H9 (cell line): ENCODE results near the gene HNRNPA3. TPM values are rescaled to one million over a fixed set of nuclear protein-coding genes. Genes with fewer than 3 reads are reported as not detected.

Source experiments
- DNase-seq: peaks from one replicate; pipeline ENCODE4 v3.0.0-alpha.2; 2017
- H2AFZ ChIP-seq: one replicate; pipeline ENCODE4 v1.6.1; 2013; ENCODE audit warnings: mild to moderate bottlenecking, low read length, control low read depth, moderate library complexity
- H2AK5ac ChIP-seq: 2 replicates; pipeline ENCODE4 v1.6.1; 2013; ENCODE audit warnings: low read length, control low read depth, mixed read lengths; ENCODE audit not compliant: insufficient read length
- H2BK120ac ChIP-seq: one replicate; pipeline ENCODE4 v1.6.1; 2013; ENCODE audit warnings: low read depth, mild to moderate bottlenecking, low read length, control low read depth, inconsistent platforms; ENCODE audit not compliant: poor library complexity, severe bottlenecking
- H2BK12ac ChIP-seq: 2 replicates; pipeline ENCODE4 v1.6.1; 2013; ENCODE audit warnings: low read length, control low read depth, mixed read lengths, low read depth; ENCODE audit not compliant: insufficient read length
- H2BK15ac ChIP-seq: 2 replicates; pipeline ENCODE4 v1.6.1; 2013; ENCODE audit warnings: low read depth, low read length, control low read depth
- H2BK20ac ChIP-seq: one replicate; pipeline ENCODE4 v1.6.1; 2013; ENCODE audit warnings: low read depth, mild to moderate bottlenecking, low read length, control low read depth, inconsistent platforms; ENCODE audit not compliant: poor library complexity, severe bottlenecking
- H2BK5ac ChIP-seq: 2 replicates; pipeline ENCODE4 v1.6.1; 2013; ENCODE audit warnings: low read length, control low read depth, mixed read lengths; ENCODE audit not compliant: insufficient read length
- H3K14ac ChIP-seq: 2 replicates; pipeline ENCODE4 v1.6.1; 2013; ENCODE audit warnings: low read length, control low read depth; ENCODE audit not compliant: insufficient read depth
- H3K18ac ChIP-seq: 2 replicates; pipeline ENCODE4 v1.6.1; 2013; ENCODE audit warnings: low read depth, mild to moderate bottlenecking, mixed read lengths, low read length, control low read depth; ENCODE audit not compliant: insufficient read length
- H3K23ac ChIP-seq: 2 replicates; pipeline ENCODE4 v1.6.1; 2013; ENCODE audit warnings: low read length, control low read depth, mixed read lengths, low read depth; ENCODE audit not compliant: insufficient read length
- H3K23me2 ChIP-seq: 2 replicates; pipeline ENCODE4 v1.6.1; 2013; ENCODE audit warnings: low read depth, mild to moderate bottlenecking, mixed read lengths, low read length, control low read depth; ENCODE audit not compliant: insufficient read length, poor library complexity, severe bottlenecking
- H3K27ac ChIP-seq: 2 replicates; pipeline ENCODE4 v1.5.1; 2013; ENCODE audit warnings: low read length, control low read depth, mixed read lengths, low read depth; ENCODE audit not compliant: insufficient read length
- H3K27me3 ChIP-seq: 2 replicates; pipeline ENCODE4 v1.6.1; 2013; ENCODE audit warnings: low read length, control low read depth, inconsistent platforms; ENCODE audit not compliant: insufficient read depth
- H3K4ac ChIP-seq: 2 replicates; pipeline ENCODE4 v1.6.1; 2013; ENCODE audit warnings: low read depth, mild to moderate bottlenecking, control low read depth, inconsistent platforms, low read length, moderate library complexity
- H3K4me1 ChIP-seq: 2 replicates; pipeline ENCODE4 v1.6.1; 2013; ENCODE audit warnings: low read length, control low read depth, inconsistent platforms; ENCODE audit not compliant: insufficient read depth
- H3K4me2 ChIP-seq: 2 replicates; pipeline ENCODE4 v1.6.1; 2013; ENCODE audit warnings: low read length, control low read depth, mixed read lengths; ENCODE audit not compliant: insufficient read length, insufficient read depth
- H3K56ac ChIP-seq: 2 replicates; pipeline ENCODE4 v1.6.1; 2013; ENCODE audit warnings: low read depth, mild to moderate bottlenecking, mixed read lengths, low read length, control low read depth; ENCODE audit not compliant: insufficient read length
- H3K79me1 ChIP-seq: 2 replicates; pipeline ENCODE4 v1.6.1; 2013; ENCODE audit warnings: low read depth, mild to moderate bottlenecking, moderate library complexity, low read length, control low read depth, inconsistent platforms; ENCODE audit not compliant: insufficient read depth, poor library complexity, severe bottlenecking
- H3K79me2 ChIP-seq: 2 replicates; pipeline ENCODE4 v1.6.1; 2013; ENCODE audit warnings: low read length, control low read depth, inconsistent platforms; ENCODE audit not compliant: insufficient read depth
- H3K9ac ChIP-seq: 2 replicates; pipeline ENCODE4 v1.6.1; 2013; ENCODE audit warnings: low read length, control low read depth, mixed read lengths; ENCODE audit not compliant: insufficient read length; ENCODE audit errors: extremely low read depth
- H3K9me3 ChIP-seq: one replicate; pipeline ENCODE4 v1.6.1; 2013; ENCODE audit warnings: low read depth, low read length, inconsistent platforms; ENCODE audit not compliant: control insufficient read depth
- H3T11ph ChIP-seq: one replicate; pipeline ENCODE4 v1.6.1; 2013; ENCODE audit warnings: mild to moderate bottlenecking, low read length, control low read depth, inconsistent platforms
- H4K20me1 ChIP-seq: one replicate; pipeline ENCODE4 v1.6.1; 2013; ENCODE audit not compliant: control insufficient read depth, insufficient read length, insufficient read depth
- H4K5ac ChIP-seq: 2 replicates; pipeline ENCODE4 v1.6.1; 2013; ENCODE audit warnings: low read depth, mild to moderate bottlenecking, mixed read lengths, low read length, control low read depth; ENCODE audit not compliant: insufficient read length
- H4K8ac ChIP-seq: replicated peaks from 2 replicates; pipeline ENCODE4 v1.6.1; 2013; ENCODE audit warnings: low read length, control low read depth, mixed read lengths, low read depth; ENCODE audit not compliant: insufficient read length
- H4K91ac ChIP-seq: 2 replicates; pipeline ENCODE4 v1.6.1; 2013; ENCODE audit warnings: low read depth, mild to moderate bottlenecking, moderate library complexity, mixed read lengths, low read length, control low read depth; ENCODE audit not compliant: insufficient read length
- H3K27ac Mint-ChIP-seq, 3 experiments: 2 replicates in 2 of 3; 3 replicates in 1 of 3; pipeline ENCODE4 v1.8.0; 2020 to 2021; ENCODE audit warnings: mixed read lengths in 3 of 3, mild to moderate bottlenecking in 1 of 3, moderate library complexity in 1 of 3
- H3K27me3 Mint-ChIP-seq: 2 replicates; pipeline ENCODE4 v1.8.0; 2021; ENCODE audit warnings: low read depth, mild to moderate bottlenecking, moderate library complexity, mixed read lengths
- H3K36me3 Mint-ChIP-seq, 3 experiments: 2 replicates in 2 of 3; 3 replicates in 1 of 3; pipeline ENCODE4 v1.8.0; 2020 to 2021; ENCODE audit warnings: low read depth in 3 of 3, mixed read lengths in 3 of 3; ENCODE audit not compliant: insufficient read depth in 1 of 3
- H3K4me1 Mint-ChIP-seq, 2 experiments: 2 replicates each; pipeline ENCODE4 v1.8.0; 2020; ENCODE audit warnings: mixed read lengths in 2 of 2
- H3K4me3 Mint-ChIP-seq, 2 experiments: 2 replicates in 1 of 2; 3 replicates in 1 of 2; pipeline ENCODE4 v1.8.0; 2020 to 2021; ENCODE audit warnings: mild to moderate bottlenecking in 2 of 2, mixed read lengths in 2 of 2, moderate library complexity in 1 of 2
- H3K9me3 Mint-ChIP-seq, 2 experiments: 2 replicates in 1 of 2; 3 replicates in 1 of 2; pipeline ENCODE4 v1.8.0; 2020; ENCODE audit warnings: mild to moderate bottlenecking in 2 of 2, mixed read lengths in 2 of 2, moderate library complexity in 1 of 2
- WGBS: extraction: QIAGEN DNeasy Blood & Tissue Kit; methylation state at CpG from one replicate; pipeline ENCODE4 v1.1.7; 2013; ENCODE audit warnings: missing lambda C conversion rate, low lambda C conversion rate, mixed read lengths; ENCODE audit not compliant: insufficient read length; ENCODE audit errors: extremely low coverage; 5-methylcytosine and 5-hydroxymethylcytosine counted together
- total RNA-seq: library from RNA; stranded (reverse); gene quantifications from 2 replicates; pipeline ENCODE4 v1.2.1, GENCODE V29; 2021
- TF ChIP-seq, protein P1 (sequence below): fragments of 200-600 bp; sonication (generic); conservative IDR thresholded peaks from 3 replicates; pipeline ENCODE4 v1.8.0; 2021; ENCODE audit warnings: antibody characterized with exemption, mild to moderate bottlenecking

HNRNPA3 gene
- total RNA-seq, 1 experiment from 2014 or later, result 405 TPM

DNA sequence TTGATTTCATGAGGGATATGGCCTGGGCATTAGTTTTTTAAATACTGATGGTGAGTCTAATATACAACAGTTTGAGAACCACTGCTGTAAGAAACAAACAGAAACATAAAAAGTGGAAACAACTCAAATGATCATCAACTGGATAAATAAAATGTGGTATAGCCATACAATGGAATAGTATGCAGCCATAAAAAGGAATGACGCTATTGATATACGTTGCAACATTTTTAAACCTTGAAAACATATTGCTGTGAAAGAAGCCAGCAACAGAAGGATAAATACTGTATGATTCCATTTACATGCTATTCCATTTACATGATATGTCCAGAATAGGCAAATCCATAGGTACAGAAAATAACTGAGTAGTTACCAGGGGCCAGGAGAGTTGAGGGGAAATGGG is 45.5 kb downstream of the HNRNPA3 start:
- Histone ChIP-seq H3K4me1 (peaks cover 2% of the 10 kb centered on the region; the same call in 1 of the 2 replicates), H2AK5ac (no peak overlapping the region), H4K91ac (no peak overlapping the region), H2BK20ac (no peak overlapping the region), H2BK5ac (no peak overlapping the region), H3K9ac (no peak overlapping the region), H3K23me2 (no peaks in the 10 kb centered on the region), H4K20me1 (no peaks in the 10 kb centered on the region), H4K5ac (no peak overlapping the region), H3K23ac (no peak overlapping the region), H3K14ac (no peak overlapping the region), H3K27me3 (no peaks in the 10 kb centered on the region), H3K79me1 (peaks cover 1% of the 10 kb centered on the region), H4K8ac (no peak overlapping the region), H3K79me2 (peaks cover 48% of the 10 kb centered on the region; the same call in 1 of the 2 replicates), H3K9me3 (peaks cover 5% of the 10 kb centered on the region), H2AFZ (no peak overlapping the region), H2BK15ac (no peak overlapping the region), H2BK120ac (no peak overlapping the region), H3K18ac (no peak overlapping the region), H3T11ph (no peak overlapping the region), H3K4ac (no peak overlapping the region), H3K27ac (no peak overlapping the region), H3K56ac (no peak overlapping the region), H3K4me2 (no peak overlapping the region), H2BK12ac (no peak overlapping the region)
- peaks cover 16 to 24% (median 21%) of the 10 kb centered on the region in 3 experiments for H3K36me3 Mint-ChIP-seq
- no CpG with 5 or more reads among the region's 2 CpGs for WGBS
- no peak overlapping the region; a peak in 1 of 5 replicates for H3K4me3 Mint-ChIP-seq
- H3K4me1 Mint-ChIP-seq, result peaks cover 54 to 56% of the 10 kb centered on the region in 2 experiments
- TF ChIP-seq, protein P1, sequence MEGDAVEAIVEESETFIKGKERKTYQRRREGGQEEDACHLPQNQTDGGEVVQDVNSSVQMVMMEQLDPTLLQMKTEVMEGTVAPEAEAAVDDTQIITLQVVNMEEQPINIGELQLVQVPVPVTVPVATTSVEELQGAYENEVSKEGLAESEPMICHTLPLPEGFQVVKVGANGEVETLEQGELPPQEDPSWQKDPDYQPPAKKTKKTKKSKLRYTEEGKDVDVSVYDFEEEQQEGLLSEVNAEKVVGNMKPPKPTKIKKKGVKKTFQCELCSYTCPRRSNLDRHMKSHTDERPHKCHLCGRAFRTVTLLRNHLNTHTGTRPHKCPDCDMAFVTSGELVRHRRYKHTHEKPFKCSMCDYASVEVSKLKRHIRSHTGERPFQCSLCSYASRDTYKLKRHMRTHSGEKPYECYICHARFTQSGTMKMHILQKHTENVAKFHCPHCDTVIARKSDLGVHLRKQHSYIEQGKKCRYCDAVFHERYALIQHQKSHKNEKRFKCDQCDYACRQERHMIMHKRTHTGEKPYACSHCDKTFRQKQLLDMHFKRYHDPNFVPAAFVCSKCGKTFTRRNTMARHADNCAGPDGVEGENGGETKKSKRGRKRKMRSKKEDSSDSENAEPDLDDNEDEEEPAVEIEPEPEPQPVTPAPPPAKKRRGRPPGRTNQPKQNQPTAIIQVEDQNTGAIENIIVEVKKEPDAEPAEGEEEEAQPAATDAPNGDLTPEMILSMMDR, result no peak
- H3K27me3 Mint-ChIP-seq, result no peaks in the 10 kb centered on the region
- H3K9me3 Mint-ChIP-seq, result peaks cover 19% of the 10 kb centered on the region in 2 experiments
- H3K27ac Mint-ChIP-seq, result no peak overlapping the region
- no peak for DNase-seq
